NCI-H2227 (cell line): ENCODE data around the gene DOCK7.
A peak's percentile ranks its signal among the peaks of the same experiment; 100 is the strongest.
"Not testable (repeated sequence)": the region's sequence is repeated elsewhere in the genome, so short reads cannot be mapped to it uniquely, and the experiment has no call there.

Experiments used
- DNase-seq: peaks from one replicate; lab custom pipeline; 2025; ENCODE audit not compliant: unreplicated experiment; lab: John Stamatoyannopoulos, UW

Gene DOCK7

GRCh38 chr1:62698161-62698560 is 10.0 kb upstream of the DOCK7 start:
- not testable (repeated sequence) for DNase-seq

DNA sequence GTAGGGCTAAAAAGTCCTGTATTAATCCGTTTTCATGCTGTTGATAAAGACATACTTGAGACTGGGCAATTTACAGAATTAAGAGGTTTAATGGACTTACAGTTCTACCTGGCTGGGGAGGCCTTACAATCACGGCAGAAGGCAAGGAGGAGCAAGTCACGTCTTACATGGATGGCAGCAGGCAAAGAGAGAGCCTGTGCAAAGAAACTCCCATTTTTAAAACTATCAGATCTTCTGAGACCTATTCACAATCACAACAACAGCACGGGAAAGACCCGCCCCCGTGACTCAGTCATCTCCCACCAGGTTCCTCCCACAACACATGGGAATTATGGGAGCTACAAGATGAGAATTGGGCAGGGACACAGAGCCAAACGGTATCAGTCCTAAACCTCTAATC is 6.3 kb upstream of the DOCK7 start:
- DNase-seq = not testable (repeated sequence)

- DNase-seq = no peak
These were observed 4.9 kb upstream of the DOCK7 start for GRCh38 chr1:62693123-62693522.

- no peak for DNase-seq
These were observed 3.1 kb upstream of the DOCK7 start for GRCh38 chr1:62691062-62691844.

DNA sequence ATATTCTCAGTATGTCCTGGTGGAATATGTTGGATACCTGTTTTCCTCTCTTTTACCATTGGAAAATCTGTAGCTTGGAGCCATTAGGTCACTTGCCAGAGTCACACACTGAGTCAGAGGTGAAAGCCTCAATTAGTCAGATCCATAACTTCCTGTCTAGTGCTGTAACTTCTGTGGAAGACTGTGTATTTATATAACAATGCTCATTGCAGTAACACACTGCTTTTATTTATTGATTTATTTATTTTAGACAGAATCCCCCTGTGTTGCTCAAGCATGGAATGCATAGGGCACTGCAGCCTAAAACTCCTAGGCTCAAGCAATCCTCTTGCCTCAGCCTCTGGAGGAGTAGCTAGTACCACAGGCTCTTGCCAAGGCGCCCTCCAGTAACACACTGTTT is 1.3 kb upstream of the DOCK7 start:
- DNase-seq = no peak

- DNase-seq = no peak
These were observed 500 bp upstream of the DOCK7 start for GRCh38 chr1:62688687-62689085.

- DNase-seq = peak; percentile 60
These were observed 724 bp downstream of the DOCK7 start for GRCh38 chr1:62687421-62687902.

- no peak for DNase-seq
These were observed 1.4 kb downstream of the DOCK7 start for GRCh38 chr1:62686822-62687221.

DNA sequence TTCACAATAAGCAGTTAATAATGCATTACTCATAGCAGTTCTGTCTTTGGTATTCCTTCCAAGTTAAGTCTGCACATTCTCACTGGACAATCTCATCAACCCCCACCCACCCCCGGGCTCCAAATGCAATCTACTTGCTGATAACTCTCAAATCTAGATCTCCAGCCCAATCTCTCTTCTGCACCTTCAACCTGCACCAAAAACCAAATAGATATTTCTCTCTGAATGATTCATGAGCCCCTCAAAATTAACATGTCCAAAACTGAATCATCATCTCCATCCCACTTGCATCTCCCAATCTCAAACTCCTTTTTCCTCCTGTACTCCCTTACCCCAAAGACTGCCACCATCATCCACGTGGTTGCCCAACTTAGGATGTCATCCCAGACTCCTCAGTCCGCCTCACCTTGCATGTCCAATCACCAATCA is 2.7 kb downstream of the DOCK7 start:
- no peak for DNase-seq

DNA sequence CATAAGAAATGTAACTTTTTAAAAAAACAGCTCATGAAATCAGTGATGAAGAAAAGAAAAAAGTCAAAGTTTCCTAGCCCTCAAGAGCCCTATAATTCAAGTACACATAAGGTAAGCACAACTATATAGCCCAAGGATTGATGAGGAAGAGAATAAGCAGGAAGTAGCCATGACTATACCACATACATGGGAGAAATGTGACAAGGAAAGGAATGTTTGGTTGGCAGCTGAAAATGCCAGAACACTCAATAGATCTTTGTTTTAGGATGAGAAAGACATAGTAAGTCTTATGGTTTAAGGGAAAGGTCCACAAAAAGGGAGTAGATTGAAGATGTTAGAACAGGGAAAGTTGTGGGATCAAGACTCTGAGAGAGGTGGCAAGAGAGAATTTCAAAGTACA is 5.7 kb downstream of the DOCK7 start:
- no peak for DNase-seq

- DNase-seq = not testable (repeated sequence)
These were observed 7.2 kb downstream of the DOCK7 start for GRCh38 chr1:62680992-62681391.

DNA sequence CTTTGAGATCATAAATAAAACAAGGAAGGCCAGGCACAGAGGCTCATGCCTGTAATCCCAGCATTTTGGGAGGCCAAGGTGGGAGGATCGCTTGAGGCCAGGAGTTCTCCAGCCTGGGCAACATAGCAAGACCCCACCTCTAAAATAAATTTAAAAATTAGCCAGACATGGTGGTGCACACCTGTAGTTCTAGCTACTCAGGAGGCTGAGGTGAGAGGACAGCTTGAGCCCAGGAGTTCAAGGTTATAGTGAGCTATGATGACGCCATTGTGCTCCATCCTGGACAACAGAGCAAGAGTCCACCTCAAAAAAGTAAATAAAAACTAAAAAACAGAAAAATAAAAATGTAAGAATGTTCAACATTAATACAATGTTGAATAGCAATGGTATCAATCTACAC is 10.4 kb downstream of the DOCK7 start:
- DNase-seq = not testable (repeated sequence)

GRCh38 chr1:62676611-62677356 is 11.4 kb downstream of the DOCK7 start:
- DNase-seq = no peak

DNA sequence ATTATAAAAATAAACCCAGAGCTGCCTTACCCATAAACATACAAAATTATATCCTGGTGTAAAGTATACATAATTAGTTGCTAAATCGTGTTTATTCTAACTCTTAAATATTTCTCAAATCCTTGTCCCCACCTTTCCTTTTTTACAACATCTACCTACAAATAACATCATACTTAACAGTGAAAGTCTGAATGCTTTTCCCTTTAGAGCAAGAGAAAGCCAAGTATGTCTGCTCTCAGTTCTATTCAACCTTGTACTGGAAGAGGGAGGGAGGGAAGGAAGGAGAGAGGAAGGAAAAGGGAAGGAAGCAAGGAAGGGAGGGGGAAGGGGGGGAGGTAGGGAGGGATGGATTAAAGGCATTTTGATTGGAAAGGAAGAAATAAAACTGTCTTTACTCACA is 14.6 kb downstream of the DOCK7 start:
- DNase-seq = no peak

- DNase-seq = no peak
These were observed 16.2 kb downstream of the DOCK7 start for GRCh38 chr1:62672029-62672428.

DNA sequence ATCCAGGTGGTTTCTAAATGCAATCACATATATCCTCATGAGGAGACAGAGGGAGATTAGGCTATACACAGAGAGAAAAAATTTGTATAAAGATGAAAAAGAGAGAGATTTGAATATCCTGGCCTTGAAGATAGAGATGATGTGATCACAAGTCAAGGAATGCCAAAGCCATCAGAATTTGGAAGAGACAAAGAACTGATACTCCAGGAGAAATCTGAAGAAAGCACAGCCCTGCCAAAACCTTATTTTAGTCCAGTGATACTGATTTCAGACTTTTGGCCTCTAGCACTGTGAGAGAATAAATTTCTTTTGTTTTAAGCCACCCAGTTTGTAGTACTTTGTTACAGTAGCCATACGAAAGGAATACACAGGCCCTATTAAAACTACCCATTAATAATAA is 33.4 kb downstream of the DOCK7 start:
- no peak for DNase-seq

- no peak for DNase-seq
These were observed 35.8 kb downstream of the DOCK7 start for GRCh38 chr1:62652387-62652786.

GRCh38 chr1:62643283-62643682 is 44.9 kb downstream of the DOCK7 start:
- no peak for DNase-seq

GRCh38 chr1:62637392-62638105 is 50.6 kb downstream of the DOCK7 start:
- DNase-seq = no peak

GRCh38 chr1:62628506-62628905 is 59.7 kb downstream of the DOCK7 start:
- no peak for DNase-seq

- DNase-seq = no peak
These were observed 62.8 kb downstream of the DOCK7 start for GRCh38 chr1:62625415-62625814.

- DNase-seq = no peak
These were observed 66.3 kb downstream of the DOCK7 start for GRCh38 chr1:62621907-62622306.
